Measurements from ENCODE around the gene KRT15.

GRCh38 chr17:41545829-41546410, 27.2 kb upstream of the KRT15 start:
- TF ChIP-seq ELK1 (IDR thresholded peaks at IDR 0.05; ENCODE audit: borderline replicate concordance, low read depth, low read length) (no peak), CTCF (conservative IDR thresholded peaks at IDR 0.05; ENCODE audit: low read depth, low read length) (no peak), CEBPB (IDR thresholded peaks at IDR 0.05; ENCODE audit: low read depth, low read length) (no peak), USF2 (IDR thresholded peaks at IDR 0.05; ENCODE audit: low read depth, low read length) (no peak), POLR2A (IDR thresholded peaks at IDR 0.05; ENCODE audit: low read depth, low read length) (no peak), BHLHE40 (IDR thresholded peaks at IDR 0.05; ENCODE audit: low read depth, low read length) (no peak), MXI1 (IDR thresholded peaks at IDR 0.05; ENCODE audit: borderline replicate concordance, low read depth, low read length) (no peak)
